HepG2 (cell line): ENCODE measurements around the gene PLCXD1. TPM values are rescaled to one million over a fixed set of nuclear protein-coding genes. Genes with fewer than 3 reads are reported as not detected.

Source experiments
- ARID4A ChIP-seq: sonication (generic); formaldehyde crosslinking; IDR thresholded peaks from 2 replicates; pipeline ENCODE4 v1.5.0; 2020; ENCODE audit warnings: mild to moderate bottlenecking, missing genetic modification reagents, borderline replicate concordance
- CEBPG ChIP-seq: IDR thresholded peaks from 2 replicates; pipeline ENCODE4 v1.6.1; 2016
- E2F5 ChIP-seq: sonication (generic); formaldehyde crosslinking; conservative IDR thresholded peaks from 2 replicates; pipeline ENCODE4 v1.4.0; 2020; ENCODE audit warnings: missing genetic modification reagents
- FOXA1 ChIP-seq, 2 experiments: fragments of 450-650 bp in 1 of 2; sonication (generic) in 1 of 2; formaldehyde crosslinking in 1 of 2; IDR thresholded peaks; 2 replicates each; pipeline versions ENCODE4 v1.4.0 to v1.6.1; 2016 to 2020; ENCODE audit warnings: missing genetic modification reagents in 1 of 2
- GZF1 ChIP-seq: sonication (generic); formaldehyde crosslinking; IDR thresholded peaks from 2 replicates; pipeline ENCODE4 v1.5.1; 2020; ENCODE audit warnings: mild to moderate bottlenecking, missing genetic modification reagents
- LRRFIP1 ChIP-seq: sonication (generic); formaldehyde crosslinking; conservative IDR thresholded peaks from 2 replicates; pipeline ENCODE4 v1.4.0; 2020; ENCODE audit warnings: missing genetic modification reagents
- MED13 ChIP-seq: sonication (generic); formaldehyde crosslinking; IDR thresholded peaks from 2 replicates; pipeline ENCODE4 v1.5.0; 2020; ENCODE audit warnings: missing genetic modification reagents
- MXD4 ChIP-seq: IDR thresholded peaks from 2 replicates; pipeline ENCODE4 v1.6.1; 2016; ENCODE audit warnings: mild to moderate bottlenecking, missing biosample characterization, missing genetic modification reagents
- PHF8 ChIP-seq: sonication (generic); formaldehyde crosslinking; IDR thresholded peaks from 2 replicates; pipeline ENCODE4 v1.5.0; 2020; ENCODE audit warnings: missing genetic modification reagents
- PPARG ChIP-seq: conservative IDR thresholded peaks from 2 replicates; pipeline ENCODE4 v1.6.1; 2016; ENCODE audit warnings: missing biosample characterization, missing genetic modification reagents
- REST ChIP-seq, 2 experiments: IDR thresholded peaks; 2 replicates each; pipeline ENCODE4 v1.6.1; 2011 to 2012; ENCODE audit warnings: low read length in 2 of 2, borderline replicate concordance in 1 of 2, low read depth in 1 of 2, mild to moderate bottlenecking in 1 of 2, moderate library complexity in 1 of 2
- SAP130 ChIP-seq: IDR thresholded peaks from 2 replicates; pipeline ENCODE4 v1.6.1; 2016; ENCODE audit warnings: low read depth
- THRA ChIP-seq: sonication (generic); formaldehyde crosslinking; IDR thresholded peaks from 2 replicates; pipeline ENCODE4 v1.4.0; 2020; ENCODE audit warnings: missing genetic modification reagents, borderline replicate concordance
- U2AF1 ChIP-seq: fragments of 200-400 bp; formaldehyde crosslinking; optimal IDR thresholded peaks from 2 replicates; pipeline ENCODE3; 2017; ENCODE audit warnings: mild to moderate bottlenecking, low read depth, low read length
- ZFP36L2 ChIP-seq: sonication (generic); formaldehyde crosslinking; IDR thresholded peaks from 2 replicates; pipeline ENCODE4 v1.4.0; 2020; ENCODE audit warnings: missing genetic modification reagents
- ZNF564 ChIP-seq: sonication (generic); formaldehyde crosslinking; IDR thresholded peaks from 2 replicates; pipeline ENCODE4 v1.8.1; 2023; ENCODE audit warnings: mild to moderate bottlenecking, missing genetic modification reagents
- ZNF619 ChIP-seq: sonication (generic); formaldehyde crosslinking; IDR thresholded peaks from 2 replicates; pipeline ENCODE4 v1.4.0; 2020; ENCODE audit warnings: mild to moderate bottlenecking, missing genetic modification reagents
- ZNF629 ChIP-seq: sonication (generic); formaldehyde crosslinking; conservative IDR thresholded peaks from 2 replicates; pipeline ENCODE4 v1.5.0; 2020; ENCODE audit warnings: missing genetic modification reagents
- polyA plus RNA-seq, 8 experiments: library from polyadenylated mRNA; depleted of rRNA in 3 of 8; stranded (reverse) in 7 of 8; unstranded in 1 of 8; fragments of >200 nt; fragmentation: Illumina TruSeq in 4 of 8; extraction: Trizol in 4 of 8; gene quantifications; 2 replicates each; pipeline versions ENCODE4 v1.2.1 to v1.2.3, GENCODE V29; 2011 to 2016; ENCODE audit warnings: low read depth in 4 of 8, missing spikeins in 1 of 8, mixed read lengths in 1 of 8; ENCODE audit not compliant: insufficient read depth in 1 of 8
- total RNA-seq, 5 experiments: library from RNA; depleted of rRNA; stranded (reverse); fragments of >200 nt; fragmentation: Illumina TruSeq; extraction: Trizol; gene quantifications; 2 replicates each; pipeline ENCODE4 v1.2.3, GENCODE V29; 2016; ENCODE audit warnings: low read depth in 1 of 5

PLCXD1 gene
- total and polyA plus RNA-seq, 2 of the 13 experiments (the other 11 are each of a cell fraction or from before 2014, with no cell fraction given), result 87.7 to 153 TPM

- peak; percentile 9; the same call in 1 of the 2 replicates for TF ChIP-seq ARID4A (CRISPR knock-in tag)
- no peak for TF ChIP-seq LRRFIP1
- no peak for TF ChIP-seq SAP130
- TF ChIP-seq ZFP36L2, result no peak
- no peak for TF ChIP-seq CEBPG
- TF ChIP-seq FOXA1 (IDR thresholded peaks at IDR 0.05), result no peak
- no peak for TF ChIP-seq FOXA1 (CRISPR knock-in tag; IDR thresholded peaks at IDR 0.05)
- no peak for TF ChIP-seq PPARG (CRISPR knock-in tag)
- no peak for TF ChIP-seq GZF1
- no peak for TF ChIP-seq ZNF564 (CRISPR knock-in tag)
- TF ChIP-seq E2F5, result no peak
- no peak for TF ChIP-seq MXD4 (CRISPR knock-in tag)
- TF ChIP-seq ZNF619 (CRISPR knock-in tag), result no peak
- no peak for TF ChIP-seq MED13 (CRISPR knock-in tag)
- 0 out of 2 replicates have a peak, but pooled peaks have one; percentile 14 for TF ChIP-seq PHF8 (CRISPR knock-in tag)
- TF ChIP-seq REST (IDR thresholded peaks at IDR 0.05; ENCODE audit: borderline replicate concordance in 1 of 2, low read depth in 1 of 2, low read length in 2 of 2), result no peak
- no peak for TF ChIP-seq ZNF629 (CRISPR knock-in tag)
- TF ChIP-seq THRA (CRISPR knock-in tag), result no peak
- TF ChIP-seq U2AF1, result peak; percentile 2
Measured at GRCh38 chrX:261919-262352, 19.2 kb upstream of the PLCXD1 start (continued).
